Endodermal cell (in vitro differentiated cells): ENCODE measurements around the gene PZP. TPM values are rescaled to one million over a fixed set of nuclear protein-coding genes. Genes with fewer than 3 reads are reported as not detected.

ENCODE experiments used
- DNase-seq: peaks from one replicate; pipeline ENCODE4 v3.0.0-alpha.2; 2017
- H3K27ac ChIP-seq: 2 replicates; pipeline ENCODE4 v1.5.1; 2013; ENCODE audit warnings: mild to moderate bottlenecking, low read depth, low read length, moderate library complexity
- H3K27me3 ChIP-seq: 2 replicates; pipeline ENCODE4 v1.6.1; 2013; ENCODE audit warnings: mild to moderate bottlenecking, low read length, moderate library complexity; ENCODE audit not compliant: insufficient read depth, control insufficient read depth, poor library complexity, severe bottlenecking
- H3K36me3 ChIP-seq: 2 replicates; pipeline ENCODE4 v1.7.0; 2013; ENCODE audit warnings: mild to moderate bottlenecking, low read length, moderate library complexity; ENCODE audit not compliant: control insufficient read depth, insufficient read depth
- H3K4me1 ChIP-seq: one replicate; pipeline ENCODE4 v1.7.0; 2013; ENCODE audit warnings: low read length; ENCODE audit not compliant: control insufficient read depth, insufficient read depth
- H3K4me3 ChIP-seq: 2 replicates; pipeline ENCODE4 v1.5.1; 2013; ENCODE audit warnings: mild to moderate bottlenecking, low read length, moderate library complexity
- H3K9ac ChIP-seq: 2 replicates; pipeline ENCODE4 v1.6.1; 2013; ENCODE audit warnings: mild to moderate bottlenecking, low read length, moderate library complexity; ENCODE audit not compliant: poor library complexity, severe bottlenecking; ENCODE audit errors: extremely low read depth
- H3K9me3 ChIP-seq: 2 replicates; pipeline ENCODE4 v1.6.1; 2013; ENCODE audit warnings: mild to moderate bottlenecking, low read length, moderate library complexity; ENCODE audit not compliant: control insufficient read depth
- H3K27ac Mint-ChIP-seq: 2 replicates; pipeline ENCODE4 v1.8.0; 2020; ENCODE audit warnings: mixed read lengths
- H3K27me3 Mint-ChIP-seq: 2 replicates; pipeline ENCODE4 v1.8.0; 2021; ENCODE audit warnings: mild to moderate bottlenecking, mixed read lengths; ENCODE audit not compliant: insufficient read depth
- H3K36me3 Mint-ChIP-seq: 2 replicates; pipeline ENCODE4 v1.8.0; 2020; ENCODE audit warnings: low read depth, mixed read lengths
- H3K4me1 Mint-ChIP-seq: 2 replicates; pipeline ENCODE4 v1.8.0; 2020; ENCODE audit warnings: mixed read lengths
- H3K4me3 Mint-ChIP-seq: 2 replicates; pipeline ENCODE4 v1.8.0; 2020; ENCODE audit warnings: mild to moderate bottlenecking, moderate library complexity, mixed read lengths
- H3K9me3 Mint-ChIP-seq: 2 replicates; pipeline ENCODE4 v1.8.0; 2020; ENCODE audit warnings: mild to moderate bottlenecking, mixed read lengths
- CTCF ChIP-seq: fragments of 200-600 bp; sonication (generic); conservative IDR thresholded peaks from 2 replicates; pipeline ENCODE4 v1.5.0; 2021; ENCODE audit warnings: antibody characterized with exemption, mild to moderate bottlenecking
- WGBS, 2 experiments: methylation state at CpG; one replicate each; pipeline versions ENCODE4 v1.1.5 to v1.1.7; 2013; ENCODE audit warnings: missing lambda C conversion rate in 2 of 2, mixed read lengths in 1 of 2; ENCODE audit not compliant: insufficient coverage in 1 of 2, insufficient read length in 1 of 2; 5-methylcytosine and 5-hydroxymethylcytosine counted together
- total RNA-seq, 2 donors: library from RNA; stranded (reverse); fragmentation: NEBNext Ultra II Directional in 1 of 2; extraction: Animal tissue kit (Norgen Biotek cat#: 25700) in 1 of 2; gene quantifications; 2 replicates in 1 of 2; 3 replicates in 1 of 2; pipeline ENCODE4 v1.2.1, GENCODE V29; 2021

Gene PZP
- total RNA-seq, 2 donors from 2014 or later = 1.3 TPM; not detected in 1

GRCh38 chr12:9107542-9107873, 100.7 kb downstream of the PZP start:
- peaks cover 2% of the 10 kb centered on the region for H3K27me3 Mint-ChIP-seq
- no peaks in the 10 kb centered on the region for H3K4me1 Mint-ChIP-seq
- no peaks in the 10 kb centered on the region for H3K9me3 Mint-ChIP-seq
- Histone ChIP-seq H3K36me3 (no peaks in the 10 kb centered on the region), H3K9ac (no peak overlapping the region), H3K4me1 (no peaks in the 10 kb centered on the region), H3K27me3 (no peaks in the 10 kb centered on the region), H3K4me3 (no peak overlapping the region), H3K27ac (no peak overlapping the region), H3K9me3 (no peaks in the 10 kb centered on the region)
- H3K36me3 Mint-ChIP-seq = no peaks in the 10 kb centered on the region
- 96 to 97% methylated on average over 3 of the region's 3 CpGs for WGBS, 2 experiments
- no peak for DNase-seq
- TF ChIP-seq CTCF = no peak
- no peak overlapping the region for H3K27ac Mint-ChIP-seq
- H3K4me3 Mint-ChIP-seq = no peak overlapping the region

GRCh38 chr12:9106610-9107541, 101.3 kb downstream of the PZP start:
- H3K9me3 Mint-ChIP-seq = no peaks in the 10 kb centered on the region
- no peaks in the 10 kb centered on the region for H3K4me1 Mint-ChIP-seq
- no peak overlapping the region for H3K9ac ChIP-seq
- H3K36me3 ChIP-seq = no peaks in the 10 kb centered on the region
- no peak overlapping the region for H3K27ac ChIP-seq
- 89 to 95% methylated on average over 5 to 9 of the region's 11 CpGs for WGBS, 2 experiments
- DNase-seq = no peak
- TF ChIP-seq CTCF = no peak
- H3K27me3 Mint-ChIP-seq = no peaks in the 10 kb centered on the region
- no peak overlapping the region for H3K4me3 ChIP-seq
- no peaks in the 10 kb centered on the region for H3K9me3 ChIP-seq
- H3K4me1 ChIP-seq = no peaks in the 10 kb centered on the region
- no peak overlapping the region for H3K27ac Mint-ChIP-seq
- H3K36me3 Mint-ChIP-seq = no peaks in the 10 kb centered on the region
- no peaks in the 10 kb centered on the region for H3K27me3 ChIP-seq
- H3K4me3 Mint-ChIP-seq = no peak overlapping the region

GRCh38 chr12:9106067-9106466, 102.1 kb downstream of the PZP start:
- Histone ChIP-seq H3K4me1 (no peaks in the 10 kb centered on the region), H3K36me3 (no peaks in the 10 kb centered on the region), H3K9ac (no peak overlapping the region), H3K27me3 (no peaks in the 10 kb centered on the region), H3K9me3 (no peaks in the 10 kb centered on the region), H3K4me3 (no peak overlapping the region), H3K27ac (no peak overlapping the region)
- no peaks in the 10 kb centered on the region for H3K36me3 Mint-ChIP-seq
- H3K27me3 Mint-ChIP-seq = peaks cover 3% of the 10 kb centered on the region
- no peak for TF ChIP-seq CTCF
- H3K27ac Mint-ChIP-seq = no peak overlapping the region
- no peak overlapping the region for H3K4me3 Mint-ChIP-seq
- 69 to 78% methylated on average over 1 of the region's 1 CpG for WGBS, 2 experiments
- DNase-seq = no peak
- H3K9me3 Mint-ChIP-seq = no peaks in the 10 kb centered on the region
- no peaks in the 10 kb centered on the region for H3K4me1 Mint-ChIP-seq
